ENCODE results near the gene CDC14A. TPM values are rescaled to one million over a fixed set of nuclear protein-coding genes. Genes with fewer than 3 reads are reported as not detected.

Gene CDC14A
- total and polyA plus RNA-seq, 2 donors (not counting 3 experiments of a cell fraction or from before 2014, with no cell fraction given), result 3.4 to 13.9 TPM

GRCh38 chr1:100565937-100566699 lies 213.8 kb downstream of the CDC14A start:
- dilution Hi-C loops (cut with MboI; ENCODE audit: extremely low pct_ligation_motif_present, low sequenced_read_pairs) (no loop called here), intact Hi-C loops (cut with micrococcal nuclease) (no loop called here)
- DNase-seq (ENCODE audit: low read depth, low spot score) (no peak), FAIRE-seq (no peak)
- Histone ChIP-seq H4K20me1 (replicated peaks; ENCODE audit: control insufficient read depth, extremely low read depth, insufficient read depth, low read length) (no peaks in the 10 kb centered on the region), H3K4me3 (replicated peaks in 1 of 3; ENCODE audit: insufficient read depth in 1 of 3, low read depth in 1 of 3, low read length in 3 of 3) (no peak overlapping the region), H3K4me1 (ENCODE audit: control insufficient read depth, extremely low read depth, insufficient read depth, low read length) (no peaks in the 10 kb centered on the region), H3K4me2 (ENCODE audit: insufficient read depth, low read length) (no peak overlapping the region), H3K9me1 (replicated peaks; ENCODE audit: control insufficient read depth, extremely low read depth, insufficient read depth, low read length) (no peaks in the 10 kb centered on the region), H3K9me3 (replicated peaks; ENCODE audit: control insufficient read depth, insufficient read depth, low read length) (no peaks in the 10 kb centered on the region), H3K9ac (replicated peaks; ENCODE audit: extremely low read depth, insufficient read depth, low read length) (no peak overlapping the region), H2AFZ (ENCODE audit: low read depth, low read length) (no peak overlapping the region), H3K79me2 (ENCODE audit: control insufficient read depth, insufficient read depth, low read length) (no peaks in the 10 kb centered on the region), H3K27ac (ENCODE audit: insufficient read depth, low read depth, low read length) (no peak overlapping the region), H3K27me3 (ENCODE audit: control insufficient read depth in 2 of 2, insufficient read depth in 2 of 2, low read length in 2 of 2) (no peaks in the 10 kb centered on the region), H3K36me3 (ENCODE audit: control insufficient read depth in 2 of 2, extremely low read depth in 1 of 2, insufficient read depth in 2 of 2, low read length in 2 of 2) (no peaks in the 10 kb centered on the region)
- no TSS peak for BruUV-seq (replicated peaks)
- ChIA-PET CTCF (interaction anchor here (0.8 to 1.0 kb wide), 3 partner anchors 9 to 20 kb away, joined by 3 to 4 read pairs (median 4); no protein-coding TSS in a partner anchor), POLR2A (no interaction called here)
- TF ChIP-seq GATA2 (IDR thresholded peaks at IDR 0.05; ENCODE audit: insufficient read depth, insufficient read length, low read depth, low read length) (no peak), POLR2AphosphoS5 (IDR thresholded peaks at IDR 0.05; ENCODE audit: insufficient read depth, low read depth, low read length) (no peak), MAX (IDR thresholded peaks at IDR 0.05; ENCODE audit: insufficient read depth, insufficient read length) (no peak)

- H3K27ac ChIP-seq (ENCODE audit: insufficient read depth, low read depth, low read length), result no peak overlapping the region
- BruUV-seq (replicated peaks), result no TSS peak
- H4K20me1 ChIP-seq (replicated peaks; ENCODE audit: control insufficient read depth, extremely low read depth, insufficient read depth, low read length), result no peaks in the 10 kb centered on the region
- H2AFZ ChIP-seq (ENCODE audit: low read depth, low read length), result no peak overlapping the region
- DNase-seq (ENCODE audit: low read depth, low spot score) (no peak), FAIRE-seq (no peak)
- no peaks in the 10 kb centered on the region for H3K36me3 ChIP-seq (ENCODE audit: control insufficient read depth in 2 of 2, extremely low read depth in 1 of 2, insufficient read depth in 2 of 2, low read length in 2 of 2)
- no peaks in the 10 kb centered on the region for H3K4me1 ChIP-seq (ENCODE audit: control insufficient read depth, extremely low read depth, insufficient read depth, low read length)
- no peaks in the 10 kb centered on the region for H3K79me2 ChIP-seq (ENCODE audit: control insufficient read depth, insufficient read depth, low read length)
- H3K9ac ChIP-seq (replicated peaks; ENCODE audit: extremely low read depth, insufficient read depth, low read length), result no peak overlapping the region
- H3K4me3 ChIP-seq (replicated peaks in 1 of 3; ENCODE audit: insufficient read depth in 1 of 3, low read depth in 1 of 3, low read length in 3 of 3), result no peak overlapping the region
- no peaks in the 10 kb centered on the region for H3K9me1 ChIP-seq (replicated peaks; ENCODE audit: control insufficient read depth, extremely low read depth, insufficient read depth, low read length)
- ChIA-PET POLR2A (no interaction called here), CTCF (no interaction called here)
- H3K9me3 ChIP-seq (replicated peaks; ENCODE audit: control insufficient read depth, insufficient read depth, low read length), result no peaks in the 10 kb centered on the region
- no peaks in the 10 kb centered on the region for H3K27me3 ChIP-seq (ENCODE audit: control insufficient read depth in 2 of 2, insufficient read depth in 2 of 2, low read length in 2 of 2)
- H3K4me2 ChIP-seq (ENCODE audit: insufficient read depth, low read length), result no peak overlapping the region
- intact Hi-C loops (cut with micrococcal nuclease), result no loop called here
- dilution Hi-C loops (cut with MboI; ENCODE audit: extremely low pct_ligation_motif_present, low sequenced_read_pairs), result no loop called here
- TF ChIP-seq CTCF (IDR thresholded peaks at IDR 0.05; ENCODE audit: extremely low read depth in 1 of 2, insufficient read depth in 1 of 2, low read depth in 1 of 2, low read length in 2 of 2) (no peak), POLR2A (IDR thresholded peaks at IDR 0.05; ENCODE audit: low read depth, low read length) (no peak), EZH2 (IDR thresholded peaks at IDR 0.05; ENCODE audit: borderline replicate concordance, low read depth, low read length, severe bottlenecking) (no peak), GATA2 (IDR thresholded peaks at IDR 0.05; ENCODE audit: insufficient read depth, insufficient read length, low read depth, low read length) (no peak), POLR2AphosphoS5 (IDR thresholded peaks at IDR 0.05; ENCODE audit: insufficient read depth, low read depth, low read length) (no peak), FOS (IDR thresholded peaks at IDR 0.05; ENCODE audit: borderline replicate concordance, insufficient read depth, low read length) (no peak), JUN (IDR thresholded peaks at IDR 0.05; ENCODE audit: borderline replicate concordance, insufficient read depth, insufficient read length, low read depth) (no peak), MAX (IDR thresholded peaks at IDR 0.05; ENCODE audit: insufficient read depth, insufficient read length) (no peak)
These were observed 214.8 kb downstream of the CDC14A start for GRCh38 chr1:100567062-100567461.

Measured in endothelial cell of umbilical vein (primary cell).